Stomach (tissue), 9 donors: ENCODE data around the gene KYNU. TPM values are rescaled to one million over a fixed set of nuclear protein-coding genes. Genes with fewer than 3 reads are reported as not detected.

ENCODE experiments used
- DNase-seq, 2 donors: peaks; one replicate each; pipeline versions ENCODE4 v3.0.0 to v3.0.0-alpha.2; 2013 to 2019
- H3K27ac ChIP-seq, 5 donors: fragments of 200-600 bp in 4 of 5; sonication (generic) in 4 of 5; one replicate each; pipeline ENCODE4 v1.5.1; 2013 to 2019; ENCODE audit warnings: mild to moderate bottlenecking in 1 of 5, moderate library complexity in 1 of 5
- H3K27me3 ChIP-seq, 3 donors: fragments of 200-600 bp; sonication (generic); one replicate each; pipeline ENCODE4 v1.5.1; 2017 to 2019; ENCODE audit warnings: mixed run types in 1 of 3
- H3K36me3 ChIP-seq, 4 donors: fragments of 200-600 bp; sonication (generic); 1 replicate in 3 of 4; 2 replicates in 1 of 4; pipeline ENCODE4 v1.5.1; 2016 to 2019
- H3K4me1 ChIP-seq, 4 donors: fragments of 200-600 bp; sonication (generic); one replicate each; pipeline ENCODE4 v1.5.1; 2016 to 2019
- H3K4me3 ChIP-seq, 4 donors: fragments of 200-600 bp; sonication (generic) in 3 of 4; one replicate each; pipeline ENCODE4 v1.5.1; 2016 to 2019; ENCODE audit warnings: mild to moderate bottlenecking in 1 of 4
- H3K9me3 ChIP-seq, 4 donors: fragments of 200-600 bp; sonication (generic); one replicate each; pipeline ENCODE4 v1.5.1; 2016 to 2019
- CTCF ChIP-seq, 7 experiments: fragments of 450-650 bp in 4 of 7; fragments of 200-600 bp in 3 of 7; sonication (generic) in 3 of 7; IDR thresholded peaks; one replicate each; pipeline ENCODE4 v1.5.1; 2016 to 2019; ENCODE audit warnings: antibody characterized with exemption in 7 of 7, control low read depth in 2 of 7, mild to moderate bottlenecking in 1 of 7
- EP300 ChIP-seq: sonication (generic); formaldehyde crosslinking; IDR thresholded peaks from one replicate; pipeline ENCODE4 v1.6.1; 2017; ENCODE audit warnings: antibody characterized with exemption
- POLR2A ChIP-seq, 4 donors: fragments of 450-650 bp; IDR thresholded peaks; one replicate each; pipeline ENCODE4 v1.6.1; 2016; ENCODE audit warnings: antibody characterized with exemption in 4 of 4, control low read depth in 2 of 4, mild to moderate bottlenecking in 1 of 4, moderate library complexity in 1 of 4
- POLR2AphosphoS5 ChIP-seq, 3 donors: sonication (generic); formaldehyde crosslinking; IDR thresholded peaks; one replicate each; pipeline ENCODE4 v1.6.1; 2016; ENCODE audit warnings: antibody characterized with exemption in 3 of 3
- WGBS, 5 donors: extraction: QIAGEN DNeasy Blood & Tissue Kit in 3 of 5; methylation state at CpG; one replicate each; pipeline versions ENCODE4 v1.1.5 to v1.1.7; 2013 to 2018; 5-methylcytosine and 5-hydroxymethylcytosine counted together
- intact Hi-C: fragments of 100-400 bp; cut with DNase I; formaldehyde crosslinking; loops from one replicate; pipeline ENCODE4 v1.15.1; 2023; ENCODE audit warnings: low total_unique reads
- polyA plus RNA-seq, 3 donors: library from polyadenylated mRNA; stranded (reverse); fragments of 200-250 nt; gene quantifications; one replicate each; pipeline ENCODE4 v1.2.3, GENCODE V29; 2013
- total RNA-seq, 5 donors: library from RNA; depleted of rRNA; stranded (reverse); fragments of >200 nt; gene quantifications; one replicate each; pipeline versions ENCODE4 v1.1.0 to v1.2.3, GENCODE V29; 2014 to 2016
- donor health status: healthy with polysubstance abuse.
- donor health status: Bipolar disorder and iron deficiency.
- donor health status: healthy.

Gene KYNU
- total and polyA plus RNA-seq, 8 donors, result 2.1 to 39.4 (median 3.9) TPM; not detected in 1

DNA sequence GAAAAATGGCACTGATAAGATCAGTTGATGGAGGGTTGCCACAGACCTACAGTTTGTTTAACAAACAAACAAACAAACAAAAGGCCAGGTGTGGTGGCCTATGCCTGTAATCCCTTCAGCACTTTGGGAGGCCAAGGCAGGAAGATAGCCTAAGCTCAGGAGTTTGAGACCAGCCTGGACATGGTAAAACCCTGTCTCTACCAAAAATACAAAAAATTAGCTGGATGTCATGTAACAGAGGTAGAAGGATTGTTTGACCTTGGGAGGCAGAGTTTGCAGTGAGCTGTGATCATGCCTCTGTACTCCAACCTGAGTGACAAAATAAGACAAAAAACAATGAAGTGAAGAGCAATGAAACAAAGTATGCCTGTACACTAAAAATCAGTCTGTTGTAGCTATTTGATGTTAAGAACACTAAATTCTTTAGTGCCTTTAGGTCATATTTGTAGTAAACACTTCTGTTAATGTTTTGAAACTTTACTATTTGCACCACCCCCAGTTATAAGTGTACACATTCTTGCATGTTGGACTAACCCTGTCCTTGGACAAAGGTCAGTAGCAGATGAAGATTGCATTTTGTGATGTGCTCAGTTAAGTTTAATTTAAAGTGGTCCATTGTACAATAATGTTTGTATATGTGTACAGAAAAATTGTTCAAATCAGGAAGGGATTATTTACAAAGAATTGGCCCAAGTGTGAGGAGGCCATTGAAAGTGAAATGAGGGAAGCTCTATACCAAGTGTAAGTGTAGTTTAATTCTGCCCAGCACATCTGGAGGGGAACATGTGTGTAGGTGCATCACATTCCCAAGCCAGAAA lies 73.9 kb downstream of the KYNU start:
- DNase-seq, result no peak
- Histone ChIP-seq H3K9me3 (peaks cover 0 to 14% (median 2%) of the 10 kb centered on the region in 4 donors), H3K4me3 (no peak overlapping the region), H3K27me3 (no peaks in the 10 kb centered on the region), H3K4me1 (no peaks in the 10 kb centered on the region), H3K27ac (no peak overlapping the region), H3K36me3 (no peaks in the 10 kb centered on the region)
- intact Hi-C loops, result no loop called here
- no peak for TF ChIP-seq POLR2AphosphoS5 (IDR thresholded peaks at IDR 0.05)
- TF ChIP-seq CTCF (IDR thresholded peaks at IDR 0.05), result no peak
- TF ChIP-seq POLR2A (IDR thresholded peaks at IDR 0.05), result no peak
- no peak for TF ChIP-seq EP300

GRCh38 chr2:142952018-142952417 lies 74.6 kb downstream of the KYNU start:
- WGBS, 5 donors, result 70 to 86% (median 84%) methylated on average over 3 of the region's 3 CpGs
- intact Hi-C loops, result no loop called here
- H3K4me3 ChIP-seq, result no peak overlapping the region
- no peak for DNase-seq
- TF ChIP-seq POLR2A (IDR thresholded peaks at IDR 0.05) (no peak), POLR2AphosphoS5 (IDR thresholded peaks at IDR 0.05) (no peak), CTCF (IDR thresholded peaks at IDR 0.05) (no peak), EP300 (no peak)
- no peak overlapping the region for H3K27ac ChIP-seq
- no peaks in the 10 kb centered on the region for H3K36me3 ChIP-seq
- H3K27me3 ChIP-seq, result no peaks in the 10 kb centered on the region
- H3K9me3 ChIP-seq, result peaks cover 0 to 14% (median 2%) of the 10 kb centered on the region in 4 donors
- no peaks in the 10 kb centered on the region for H3K4me1 ChIP-seq

GRCh38 chr2:142952793-142953494 lies 75.5 kb downstream of the KYNU start:
- TF ChIP-seq POLR2A (IDR thresholded peaks at IDR 0.05) (no peak), CTCF (IDR thresholded peaks at IDR 0.05) (no peak), POLR2AphosphoS5 (IDR thresholded peaks at IDR 0.05) (no peak), EP300 (no peak)
- H3K27me3 ChIP-seq, result no peaks in the 10 kb centered on the region
- no peak overlapping the region for H3K4me3 ChIP-seq
- DNase-seq, result no peak
- no peak overlapping the region for H3K27ac ChIP-seq
- H3K9me3 ChIP-seq, result peaks cover 0 to 14% (median 2%) of the 10 kb centered on the region in 4 donors
- no peaks in the 10 kb centered on the region for H3K4me1 ChIP-seq
- intact Hi-C loops, result no loop called here
- H3K36me3 ChIP-seq, result no peaks in the 10 kb centered on the region
- WGBS, 5 donors, result 58 to 64% (median 62%) methylated on average over 6 of the region's 6 CpGs

- H3K36me3 ChIP-seq, result no peaks in the 10 kb centered on the region
- no peak overlapping the region for H3K4me3 ChIP-seq
- 42 to 73% (median 62%) methylated on average over 1 of the region's 1 CpG for WGBS, 5 donors
- intact Hi-C loops, result no loop called here
- H3K4me1 ChIP-seq, result no peaks in the 10 kb centered on the region
- no peaks in the 10 kb centered on the region for H3K27me3 ChIP-seq
- H3K27ac ChIP-seq, result no peak overlapping the region
- H3K9me3 ChIP-seq, result peaks cover 0 to 8% (median 2%) of the 10 kb centered on the region in 4 donors
- no peak for DNase-seq
- TF ChIP-seq EP300 (no peak), POLR2AphosphoS5 (IDR thresholded peaks at IDR 0.05) (no peak), CTCF (IDR thresholded peaks at IDR 0.05) (no peak), POLR2A (IDR thresholded peaks at IDR 0.05) (no peak)
Measured at GRCh38 chr2:142954493-142954892, 77.0 kb downstream of the KYNU start.
